ENCODE data around the gene ARHGAP24.

- TF ChIP-seq CTCF (IDR thresholded peaks at IDR 0.05) (no peak), POLR2A (IDR thresholded peaks at IDR 0.05) (no peak), POLR2AphosphoS5 (IDR thresholded peaks at IDR 0.05) (no peak), EP300 (IDR thresholded peaks at IDR 0.05) (no peak)
These were observed 491.4 kb downstream of the ARHGAP24 start for GRCh38 chr4:85966373-85966772.
